ENCODE measurements around the gene CLK2. TPM values are rescaled to one million over a fixed set of nuclear protein-coding genes. Genes with fewer than 3 reads are reported as not detected.

Gene CLK2
- total and polyA plus RNA-seq, 2 of the 8 experiments (the other 6 are each of a cell fraction or from before 2014, with no cell fraction given): 62.2 to 76.0 TPM

GRCh38 chr1:155255243-155256007, 17.9 kb downstream of the CLK2 start, which contains the start of gene ENTREP3:
TSS of gene ENTREP3 (minus strand) at chr1:155255483. CDS start at chr1:155254877, 606 bp downstream.
- H3K23me2 ChIP-seq (ENCODE audit: low read depth, low read length): peaks cover 12% of the 10 kb centered on the region; the same call in 1 of the 2 replicates
- H2BK15ac ChIP-seq (ENCODE audit: low read length): peak within 1 kb of the TSS; percentile 81
- peak within 1 kb of the TSS; percentile 14 to 75 (median 37); a peak in 6 of 7 replicates for H3K9ac ChIP-seq (replicated peaks in 1 of 4; ENCODE audit: extremely low read depth in 1 of 4, low read depth in 3 of 4, low read length in 3 of 4)
- peak within 1 kb of the TSS; percentile 70 for H3K56ac ChIP-seq (replicated peaks; ENCODE audit: insufficient read length, low read depth, low read length)
- 7% methylated on average over 19 of the region's 54 CpGs; no CpG with 5 or more reads in 1 of the 2 experiments for WGBS, 2 experiments (ENCODE audit: extremely low coverage in 1 of 2, insufficient coverage in 1 of 2, insufficient read length in 1 of 2, insufficient replicate concordance in 2 of 2, low coverage in 1 of 2, low lambda C conversion rate in 2 of 2, missing lambda C conversion rate in 1 of 2)
- peak within 1 kb of the TSS; percentile 79 to 88 for H3K4me2 ChIP-seq (ENCODE audit: insufficient read depth in 1 of 2, low read depth in 2 of 2, low read length in 2 of 2)
- no peak within 1 kb of the TSS for H2BK20ac ChIP-seq (ENCODE audit: low read length)
- DNase-seq (ENCODE audit: low read depth in 1 of 2, low spot score in 2 of 2) (peak; percentile 61 to 96), FAIRE-seq (no peak)
- peak within 1 kb of the TSS; percentile 95 for H3K18ac ChIP-seq (ENCODE audit: extremely low read depth, low read length)
- H2AK5ac ChIP-seq (ENCODE audit: low read depth, low read length): peak within 1 kb of the TSS; percentile 85; the same call in 1 of the 2 replicates
- ChIA-PET CTCF (ENCODE audit: partially characterized antibody) (interaction anchor here (0.6 to 15.2 kb wide), 9 partner anchors 8 to 1205 kb away, joined by 3 to 227 read pairs (median 3); partner anchors contain the start of genes CLK2, FDPS and RUSC1), POLR2A (ENCODE audit: partially characterized antibody) (interaction anchor here (0.7 to 3.0 kb wide), 14 partner anchors 10 to 68 kb away, joined by 3 to 19 read pairs (median 6); partner anchors contain the start of genes CLK2, HCN3, MTX1 and RUSC1)
- H3K4me3 ChIP-seq (ENCODE audit: extremely low read depth in 1 of 4, insufficient read depth in 2 of 4, low read depth in 3 of 4, low read length in 4 of 4): peak within 1 kb of the TSS; percentile 57 to 91 (median 76)
- H2BK5ac ChIP-seq (ENCODE audit: low read depth, low read length): peak within 1 kb of the TSS; percentile 81
- peak within 1 kb of the TSS; percentile 66 for H3K4ac ChIP-seq (replicated peaks; ENCODE audit: insufficient read length, low read depth, low read length)
- H3K36me3 ChIP-seq (ENCODE audit: control insufficient read depth in 2 of 4, insufficient read depth in 4 of 4, low read length in 3 of 4): peaks cover 0 to 6% (median 2%) of the 10 kb centered on the region in 4 experiments; a peak in 2 of 8 replicates
- H3K27me3 ChIP-seq (replicated peaks in 1 of 4; ENCODE audit: control insufficient read depth in 3 of 4, extremely low read depth in 1 of 4, insufficient read depth in 3 of 4, low read length in 3 of 4): no peaks in the 10 kb centered on the region
- no peak within 1 kb of the TSS for H3K27ac ChIP-seq (ENCODE audit: low read depth, low read length)
- no peak within 1 kb of the TSS for H2AFZ ChIP-seq (ENCODE audit: low read length)
- H3K79me2 ChIP-seq (ENCODE audit: control insufficient read depth in 1 of 2, insufficient read depth in 2 of 2, low read length in 2 of 2): 0 out of 4 replicates have a peak, but pooled peaks cover 0 to 6% of the 10 kb centered on the region in 2 experiments
- no peak within 1 kb of the TSS for H2BK120ac ChIP-seq (replicated peaks; ENCODE audit: low read depth, low read length)
- peak within 1 kb of the TSS; percentile 50; the same call in 1 of the 2 replicates for H2BK12ac ChIP-seq (ENCODE audit: low read depth, low read length)
- no peaks in the 10 kb centered on the region for H3K9me3 ChIP-seq (ENCODE audit: insufficient read depth in 2 of 2, low read depth in 1 of 2, low read length in 1 of 2)
- H3K23ac ChIP-seq (ENCODE audit: insufficient read length): no peak within 1 kb of the TSS
- 0 out of 2 replicates have a peak, but pooled peaks cover 2% of the 10 kb centered on the region for H3K79me1 ChIP-seq (ENCODE audit: low read depth, low read length)
- H4K8ac ChIP-seq (ENCODE audit: extremely low read depth, insufficient read depth, low read length): peak within 1 kb of the TSS; percentile 45
- H4K20me1 ChIP-seq (replicated peaks in 1 of 2; ENCODE audit: control insufficient read depth in 1 of 2, insufficient read depth in 2 of 2, low read length in 2 of 2): peaks cover 0 to 4% of the 10 kb centered on the region in 2 experiments
- peaks cover 0 to 26% (median 16%) of the 10 kb centered on the region in 4 experiments; a peak in 6 of 7 replicates for H3K4me1 ChIP-seq (replicated peaks in 1 of 4; ENCODE audit: control insufficient read depth in 3 of 4, insufficient read depth in 4 of 4, low read length in 3 of 4)
- H4K91ac ChIP-seq (replicated peaks; ENCODE audit: insufficient read length, low read length): peak within 1 kb of the TSS; percentile 87
- peak within 1 kb of the TSS; percentile 63 for H4K5ac ChIP-seq (ENCODE audit: insufficient read length, low read depth, low read length)
- peak within 1 kb of the TSS; percentile 21 for H3K14ac ChIP-seq (ENCODE audit: insufficient read length)
- TF ChIP-seq TBP (IDR thresholded peaks at IDR 0.05; ENCODE audit: low read depth, low read length) (peak; percentile 43; the same call in 1 of the 2 replicates), CHD2 (IDR thresholded peaks at IDR 0.05; ENCODE audit: low read length) (0 out of 2 replicates have a peak, but pooled peaks have one; percentile 62), NRF1 (IDR thresholded peaks at IDR 0.05; ENCODE audit: low read depth, low read length) (no peak), SIX5 (IDR thresholded peaks at IDR 0.05; ENCODE audit: low read depth, low read length) (peak; percentile 73), SAP30 (IDR thresholded peaks at IDR 0.05; ENCODE audit: insufficient read depth, insufficient replicate concordance, low read length) (no peak), CTBP2 (IDR thresholded peaks at IDR 0.05; ENCODE audit: borderline replicate concordance, insufficient read depth, insufficient read length, low read length) (no peak), CREB1 (IDR thresholded peaks at IDR 0.05) (peak; percentile 54), SIN3A (conservative IDR thresholded peaks at IDR 0.05 in 1 of 2, IDR thresholded peaks at IDR 0.05 in 1 of 2; ENCODE audit: low read depth in 1 of 2, low read length in 2 of 2) (peak; percentile 43 to 74; a peak in 2 of 4 replicates), RBBP5 (IDR thresholded peaks at IDR 0.05; ENCODE audit: borderline replicate concordance, low read depth, low read length) (no peak), HDAC2 (IDR thresholded peaks at IDR 0.05; ENCODE audit: borderline replicate concordance in 1 of 2, low read depth in 2 of 2, low read length in 2 of 2) (no peak)

Data from H1 (cell line).